Gastrocnemius medialis (tissue), 4 donors: ENCODE results near the gene SLC25A26. TPM values are rescaled to one million over a fixed set of nuclear protein-coding genes. Genes with fewer than 3 reads are reported as not detected.
A peak's percentile ranks its signal among the peaks of the same experiment; 100 is the strongest.
"Not testable (repeated sequence)": the region's sequence is repeated elsewhere in the genome, so short reads cannot be mapped to it uniquely, and the experiment has no call there.

ENCODE experiments used
- ATAC-seq, 2 donors: fragments of 150-250 bp; one replicate each; pipeline ENCODE4 v1.9.1; 2016
- DNase-seq, 2 donors: peaks; one replicate each; pipeline ENCODE4 v3.0.0-alpha.2; 2019
- H3K27ac ChIP-seq, 4 donors: fragments of 200-600 bp; sonication (generic); 1 replicate in 1 of 4; 2 replicates in 3 of 4; pipeline ENCODE4 v1.5.1; 2016 to 2018; ENCODE audit warnings: mild to moderate bottlenecking in 2 of 4, moderate library complexity in 1 of 4
- H3K27me3 ChIP-seq, 3 donors: fragments of 200-600 bp; sonication (generic) in 2 of 3; 1 replicate in 1 of 3; 2 replicates in 2 of 3; pipeline versions ENCODE4 v1.5.1 to v1.6.0; 2016 to 2019; ENCODE audit warnings: mild to moderate bottlenecking in 1 of 3, moderate library complexity in 1 of 3
- H3K36me3 ChIP-seq, 2 donors: fragments of 200-600 bp; sonication (generic) in 1 of 2; one replicate each; pipeline ENCODE4 v1.5.1; 2017 to 2018
- H3K4me1 ChIP-seq, 2 donors: fragments of 200-600 bp; sonication (generic) in 1 of 2; one replicate each; pipeline ENCODE4 v1.5.1; 2016 to 2017; ENCODE audit warnings: mild to moderate bottlenecking in 2 of 2
- H3K4me3 ChIP-seq, 4 donors: fragments of 200-600 bp; sonication (generic) in 3 of 4; 1 replicate in 1 of 4; 2 replicates in 3 of 4; pipeline ENCODE4 v1.5.1; 2016 to 2019; ENCODE audit warnings: mild to moderate bottlenecking in 2 of 4
- H3K9me3 ChIP-seq, 3 donors: fragments of 200-600 bp; sonication (generic) in 2 of 3; 1 replicate in 1 of 3; 2 replicates in 2 of 3; pipeline ENCODE4 v1.5.1; 2016 to 2019
- CTCF ChIP-seq, 5 experiments: fragments of 450-650 bp in 3 of 5; fragments of 200-600 bp in 2 of 5; sonication (generic) in 2 of 5; IDR thresholded peaks in 4 of 5; conservative IDR thresholded peaks in 1 of 5; 1 replicate in 4 of 5; 2 replicates in 1 of 5; pipeline ENCODE4 v1.5.1; 2016 to 2019; ENCODE audit warnings: antibody characterized with exemption in 5 of 5, mild to moderate bottlenecking in 3 of 5, moderate library complexity in 3 of 5
- POLR2A ChIP-seq, 2 donors: fragments of 450-650 bp; IDR thresholded peaks; one replicate each; pipeline ENCODE4 v1.6.1; 2017; ENCODE audit warnings: antibody characterized with exemption in 2 of 2, mild to moderate bottlenecking in 2 of 2, moderate library complexity in 2 of 2
- in situ Hi-C, 4 donors: fragments of 200-750 bp; cut with MboI; loops; one replicate each; pipeline versions ENCODE4 v1.15.0 to v1.8.0; 2017; ENCODE audit warnings: low sequenced_read_pairs in 4 of 4
- intact Hi-C: fragments of 100-400 bp; cut with DNase I; formaldehyde crosslinking; loops from one replicate; pipeline ENCODE4 v1.15.1; 2023; ENCODE audit warnings: low total_unique reads
- total RNA-seq, 4 donors: library from RNA; depleted of rRNA; stranded (reverse); fragments of >200 nt; gene quantifications; one replicate each; pipeline versions ENCODE4 v1.1.0 to v1.2.3, GENCODE V29; 2016

Gene SLC25A26
- total RNA-seq, 4 donors from 2014 or later: 24.1 to 44.3 (median 32.4) TPM

- no peak overlapping the region for H3K27ac ChIP-seq
- in situ Hi-C loops: loop anchor here in 2 of 4 donors (25.0 kb wide), 1 partner anchor 232 kb away; the partner anchor contains the start of gene LRIG1 (in 2 of the 2)
- intact Hi-C loops: no loop called here
- no peak overlapping the region for H3K4me3 ChIP-seq
- H3K9me3 ChIP-seq: no peaks in the 10 kb centered on the region
- no peaks in the 10 kb centered on the region for H3K36me3 ChIP-seq
- peaks cover 10 to 12% of the 10 kb centered on the region in 2 donors for H3K4me1 ChIP-seq
- H3K27me3 ChIP-seq: no peaks in the 10 kb centered on the region
- TF ChIP-seq POLR2A (IDR thresholded peaks at IDR 0.05): no peak
- TF ChIP-seq CTCF (IDR thresholded peaks at IDR 0.05 in 4 of 5, conservative IDR thresholded peaks at IDR 0.05 in 1 of 5): no peak
- ATAC-seq (no peak), DNase-seq (no peak)
These were observed 59.5 kb downstream of the SLC25A26 start for GRCh38 chr3:66280304-66280703.

GRCh38 chr3:66291922-66292321 lies 71.1 kb downstream of the SLC25A26 start:
- H3K9me3 ChIP-seq, H3K4me3 ChIP-seq, intact Hi-C loops, ATAC-seq, DNase-seq, H3K27me3 ChIP-seq, H3K36me3 ChIP-seq: not testable (repeated sequence)
- in situ Hi-C loops: loop anchor here in 2 of 4 donors (25.0 kb wide), 1 partner anchor 220 kb away; the partner anchor contains the start of gene LRIG1 (in 2 of the 2)
- H3K27ac ChIP-seq: peak overlapping the region in 1 of 4 donors; percentile 52
- peaks cover 7 to 12% of the 10 kb centered on the region in 2 donors for H3K4me1 ChIP-seq

- H3K27ac ChIP-seq: no peak overlapping the region
These were observed 76.6 kb downstream of the SLC25A26 start for GRCh38 chr3:66297260-66297873.

GRCh38 chr3:66297900-66298299 lies 77.1 kb downstream of the SLC25A26 start:
- no peaks in the 10 kb centered on the region for H3K36me3 ChIP-seq
- H3K4me3 ChIP-seq: no peak overlapping the region
- in situ Hi-C loops: loop anchor here in 2 of 4 donors (25.0 kb wide), 1 partner anchor 214 kb away; the partner anchor contains the start of gene LRIG1 (in 2 of the 2)
- DNase-seq: no peak
- H3K27ac ChIP-seq: no peak overlapping the region
- intact Hi-C loops: no loop called here
- no peaks in the 10 kb centered on the region for H3K9me3 ChIP-seq
- no peaks in the 10 kb centered on the region for H3K27me3 ChIP-seq
- H3K4me1 ChIP-seq: peaks cover 21 to 33% of the 10 kb centered on the region in 2 donors
- ATAC-seq: no peak
- no peak for TF ChIP-seq CTCF (IDR thresholded peaks at IDR 0.05 in 4 of 5, conservative IDR thresholded peaks at IDR 0.05 in 1 of 5)
- no peak for TF ChIP-seq POLR2A (IDR thresholded peaks at IDR 0.05)

More at GRCh38 chr3:66297260-66297873, 76.6 kb downstream of the SLC25A26 start:
- no peaks in the 10 kb centered on the region for H3K9me3 ChIP-seq
- H3K27me3 ChIP-seq: no peaks in the 10 kb centered on the region
- DNase-seq (no peak), ATAC-seq (no peak)
- in situ Hi-C loops: loop anchor here in 2 of 4 donors (25.0 kb wide), 1 partner anchor 215 kb away; the partner anchor contains the start of gene LRIG1 (in 2 of the 2)
- TF ChIP-seq CTCF (IDR thresholded peaks at IDR 0.05 in 4 of 5, conservative IDR thresholded peaks at IDR 0.05 in 1 of 5): no peak
- no peak for TF ChIP-seq POLR2A (IDR thresholded peaks at IDR 0.05)
- no peaks in the 10 kb centered on the region for H3K36me3 ChIP-seq
- intact Hi-C loops: no loop called here
- no peak overlapping the region for H3K4me3 ChIP-seq
- peaks cover 25 to 35% of the 10 kb centered on the region in 2 donors for H3K4me1 ChIP-seq

- H3K4me1 ChIP-seq: peaks cover 21 to 32% of the 10 kb centered on the region in 2 donors
- in situ Hi-C loops (loop anchor here in 2 of 4 donors (25.0 kb wide), 1 partner anchor 214 kb away; the partner anchor contains the start of gene LRIG1 (in 2 of the 2)), intact Hi-C loops (no loop called here)
- H3K36me3 ChIP-seq: no peaks in the 10 kb centered on the region
- no peaks in the 10 kb centered on the region for H3K27me3 ChIP-seq
- no peak for ATAC-seq
- TF ChIP-seq CTCF (IDR thresholded peaks at IDR 0.05 in 4 of 5, conservative IDR thresholded peaks at IDR 0.05 in 1 of 5) (no peak), POLR2A (IDR thresholded peaks at IDR 0.05) (no peak)
- no peak for DNase-seq
- no peaks in the 10 kb centered on the region for H3K9me3 ChIP-seq
- H3K27ac ChIP-seq: no peak overlapping the region
- H3K4me3 ChIP-seq: no peak overlapping the region
These were observed 77.8 kb downstream of the SLC25A26 start for GRCh38 chr3:66298591-66298990.

- H3K36me3 ChIP-seq, intact Hi-C loops, H3K27ac ChIP-seq, ATAC-seq, H3K9me3 ChIP-seq, DNase-seq, H3K27me3 ChIP-seq: not testable (repeated sequence)
- peak overlapping the region in 2 of 4 donors; percentile 5 to 21 for H3K4me3 ChIP-seq
- in situ Hi-C loops: loop anchor here in 2 of 4 donors (25.0 kb wide), 1 partner anchor 213 kb away; the partner anchor contains the start of gene LRIG1 (in 2 of the 2)
- H3K4me1 ChIP-seq: peaks cover 21 to 32% of the 10 kb centered on the region in 2 donors
These were observed 78.3 kb downstream of the SLC25A26 start for GRCh38 chr3:66299085-66299484.
